GM13976 (cell line): Measurements from ENCODE around the gene TJAP1.
A peak's percentile ranks its signal among the peaks of the same experiment; 100 is the strongest.

Experiments used
- DNase-seq: peaks from one replicate; pipeline ENCODE4 v3.0.0; 2012; ENCODE audit warnings: low spot score
- CTCF ChIP-seq: IDR thresholded peaks from 2 replicates; pipeline ENCODE4 v1.5.1; 2012; ENCODE audit warnings: borderline replicate concordance, mild to moderate bottlenecking; ENCODE audit not compliant: insufficient read depth; ENCODE audit errors: extremely low read depth, missing control alignments, control extremely low read depth
- in situ Hi-C: fragments of 300-500 bp; cut with MboI; formaldehyde crosslinking; loops from one replicate; pipeline ENCODE4 v1.12.0; 2022; ENCODE audit warnings: low sequenced_read_pairs, mixed read lengths, inconsistent platforms; ENCODE audit not compliant: unreplicated experiment

TJAP1 gene

GRCh38 chr6:43477235-43478007, at the start of gene TJAP1:
TSS of gene TJAP1 (plus strand) at chr6:43477570. CDS start at chr6:43499002, 21,432 bp downstream.
- in situ Hi-C loops: loop anchor here (25.0 kb wide), 1 partner anchor 215 kb away; no protein-coding TSS in a partner anchor
- peak; percentile 97 for DNase-seq
- no peak for TF ChIP-seq CTCF

GRCh38 chr6:43428112-43428570, 49.2 kb upstream of the TJAP1 start:
- in situ Hi-C loops: no loop called here
- TF ChIP-seq CTCF: no peak
- no peak for DNase-seq

- DNase-seq: no peak
- in situ Hi-C loops: no loop called here
- TF ChIP-seq CTCF: no peak
Measured at GRCh38 chr6:43428874-43429273, 48.5 kb upstream of the TJAP1 start.

- no peak for TF ChIP-seq CTCF
- no peak for DNase-seq
- in situ Hi-C loops: no loop called here
Measured at GRCh38 chr6:43432009-43432945, 45.1 kb upstream of the TJAP1 start.

GRCh38 chr6:43433148-43433547, 44.2 kb upstream of the TJAP1 start:
- in situ Hi-C loops: no loop called here
- DNase-seq: no peak
- no peak for TF ChIP-seq CTCF

- no peak for TF ChIP-seq CTCF
- DNase-seq: no peak
- in situ Hi-C loops: no loop called here
Measured at GRCh38 chr6:43434001-43434840, 43.1 kb upstream of the TJAP1 start.
